Neutrophil (primary cell): ENCODE measurements around the gene ZDHHC11B.
"Not testable (repeated sequence)": the region's sequence is repeated elsewhere in the genome, so short reads cannot be mapped to it uniquely, and the experiment has no call there.

Source experiments
- H3K27ac ChIP-seq: fragments of 200-600 bp; sonication (generic); 2 replicates; pipeline ENCODE4 v1.5.1; 2016; ENCODE audit warnings: mild to moderate bottlenecking, moderate library complexity
- H3K27me3 ChIP-seq: fragments of 200-600 bp; sonication (generic); 2 replicates; pipeline ENCODE4 v1.6.0; 2016; ENCODE audit warnings: mild to moderate bottlenecking
- H3K36me3 ChIP-seq: fragments of 200-600 bp; sonication (generic); 2 replicates; pipeline ENCODE4 v1.5.1; 2017
- H3K4me1 ChIP-seq, 2 experiments: fragments of 200-600 bp in 1 of 2; sonication (generic) in 1 of 2; 1 replicate in 1 of 2; 2 replicates in 1 of 2; pipeline versions ENCODE4 v1.5.1 to v1.6.1; 2013 to 2016; ENCODE audit warnings: low read depth in 1 of 2, low read length in 1 of 2, mild to moderate bottlenecking in 1 of 2, moderate library complexity in 1 of 2; ENCODE audit not compliant: control insufficient read depth in 1 of 2, insufficient read depth in 1 of 2
- H3K4me3 ChIP-seq, 2 experiments: fragments of 200-600 bp in 1 of 2; sonication (generic) in 1 of 2; 1 replicate in 1 of 2; 2 replicates in 1 of 2; pipeline ENCODE4 v1.5.1; 2013 to 2016; ENCODE audit warnings: low read depth in 1 of 2, low read length in 1 of 2, mild to moderate bottlenecking in 1 of 2, moderate library complexity in 1 of 2
- H3K9me3 ChIP-seq: fragments of 200-600 bp; sonication (generic); 2 replicates; pipeline ENCODE4 v1.5.1; 2016
- CTCF ChIP-seq: fragments of 200-600 bp; sonication (generic); IDR thresholded peaks from 2 replicates; pipeline ENCODE4 v1.5.1; 2016; ENCODE audit warnings: antibody characterized with exemption

The ZDHHC11B gene

GRCh38 chr5:691817-692528, 92.6 kb downstream of the ZDHHC11B start:
- no peaks in the 10 kb centered on the region for H3K36me3 ChIP-seq
- H3K27me3 ChIP-seq = peaks cover 32% of the 10 kb centered on the region
- H3K27ac ChIP-seq = no peak overlapping the region
- peaks cover 3 to 4% of the 10 kb centered on the region in 2 experiments for H3K4me1 ChIP-seq
- peak overlapping the region in 1 of 2 experiments; percentile 56 for H3K4me3 ChIP-seq
- no peaks in the 10 kb centered on the region for H3K9me3 ChIP-seq
- TF ChIP-seq CTCF = no peak

GRCh38 chr5:691049-691448, 93.5 kb downstream of the ZDHHC11B start:
- H3K27ac ChIP-seq, H3K9me3 ChIP-seq, H3K4me3 ChIP-seq, H3K36me3 ChIP-seq, H3K4me1 ChIP-seq: not testable (repeated sequence)
- peaks cover 28% of the 10 kb centered on the region for H3K27me3 ChIP-seq

GRCh38 chr5:690293-690692, 94.2 kb downstream of the ZDHHC11B start:
- H3K4me3 ChIP-seq, H3K27ac ChIP-seq, H3K4me1 ChIP-seq, H3K9me3 ChIP-seq, H3K36me3 ChIP-seq: not testable (repeated sequence)
- H3K27me3 ChIP-seq = peaks cover 24% of the 10 kb centered on the region

- not testable (repeated sequence) for H3K27ac ChIP-seq, H3K36me3 ChIP-seq, H3K4me1 ChIP-seq, H3K4me3 ChIP-seq, H3K9me3 ChIP-seq
- peaks cover 20% of the 10 kb centered on the region for H3K27me3 ChIP-seq
Observed at GRCh38 chr5:688348-689010, 96.0 kb downstream of the ZDHHC11B start.

GRCh38 chr5:686936-687335, 97.6 kb downstream of the ZDHHC11B start:
- not testable (repeated sequence) for H3K27ac ChIP-seq, H3K4me3 ChIP-seq, H3K9me3 ChIP-seq, H3K27me3 ChIP-seq, H3K4me1 ChIP-seq, H3K36me3 ChIP-seq

GRCh38 chr5:686172-686523, 98.4 kb downstream of the ZDHHC11B start:
- H3K9me3 ChIP-seq = not testable (repeated sequence)

GRCh38 chr5:685262-686171, 99.0 kb downstream of the ZDHHC11B start:
- TF ChIP-seq CTCF = no peak
- no peaks in the 10 kb centered on the region for H3K9me3 ChIP-seq
- H3K27me3 ChIP-seq = no peaks in the 10 kb centered on the region
- H3K4me3 ChIP-seq = no peak overlapping the region
- no peaks in the 10 kb centered on the region for H3K36me3 ChIP-seq
- no peaks in the 10 kb centered on the region for H3K4me1 ChIP-seq
- H3K27ac ChIP-seq = no peak overlapping the region

More at GRCh38 chr5:686172-686523, 98.4 kb downstream of the ZDHHC11B start:
- not testable (repeated sequence) for H3K27ac ChIP-seq, H3K4me1 ChIP-seq, H3K4me3 ChIP-seq, H3K27me3 ChIP-seq, H3K36me3 ChIP-seq
